MCF 10A (cell line): ENCODE results near the gene THRB. TPM values are rescaled to one million over a fixed set of nuclear protein-coding genes. Genes with fewer than 3 reads are reported as not detected.

Experiments
- BruUV-seq: library from RNA; stranded (reverse); fragments of 400-500 nt; replicated peaks from 2 replicates; lab custom pipeline; 2021; lab: Mats Ljungman, UMichigan
- CTCF ChIA-PET: fragments of 300-600 bp; sonication (Branson Sonifier 250); formaldehyde crosslinking; extraction: SDS; loops from one replicate; lab custom pipeline; 2021; ENCODE audit warnings: antibody characterized with exemption, inconsistent platforms; lab: Yijun Ruan, JAX
- POLR2A ChIA-PET: fragments of 300-600, 350-650 bp; sonication (Branson Sonifier 250); formaldehyde crosslinking; extraction: SDS; loops from one replicate; lab custom pipeline; 2020; ENCODE audit warnings: antibody characterized with exemption, inconsistent platforms; lab: Yijun Ruan, JAX
- DNase-seq: peaks from one replicate; pipeline ENCODE4 v3.0.0-alpha.2; 2018; ENCODE audit not compliant: unreplicated experiment
- H3K27ac Mint-ChIP-seq: one replicate; pipeline ENCODE4 v1.8.0; 2022; ENCODE audit warnings: mild to moderate bottlenecking, low read depth, mixed read lengths; ENCODE audit not compliant: unreplicated experiment
- H3K27me3 Mint-ChIP-seq: one replicate; pipeline ENCODE4 v1.8.0; 2022; ENCODE audit warnings: mixed read lengths; ENCODE audit not compliant: insufficient read depth, unreplicated experiment
- H3K36me3 Mint-ChIP-seq: one replicate; pipeline ENCODE4 v1.8.0; 2022; ENCODE audit warnings: mild to moderate bottlenecking, moderate library complexity, mixed read lengths; ENCODE audit not compliant: insufficient read depth, unreplicated experiment
- H3K4me1 Mint-ChIP-seq: one replicate; pipeline ENCODE4 v1.8.0; 2022; ENCODE audit warnings: mixed read lengths; ENCODE audit not compliant: insufficient read depth, unreplicated experiment
- H3K4me3 Mint-ChIP-seq: one replicate; pipeline ENCODE4 v1.8.0; 2022; ENCODE audit warnings: mild to moderate bottlenecking, moderate library complexity, mixed read lengths; ENCODE audit not compliant: unreplicated experiment
- H3K9me3 Mint-ChIP-seq: one replicate; pipeline ENCODE4 v1.8.0; 2022; ENCODE audit warnings: mixed read lengths; ENCODE audit not compliant: unreplicated experiment
- intact Hi-C: fragments of 100-400 bp; cut with micrococcal nuclease; formaldehyde crosslinking; loops from 2 replicates; pipeline ENCODE4 v1.14.1; 2022
- total RNA-seq: library from RNA; stranded (reverse); gene quantifications from 2 replicates; pipeline ENCODE4 v1.2.3, GENCODE V29; 2022
- TF ChIP-seq, protein P1 (sequence below): fragments of 200-600 bp; IDR thresholded peaks from one replicate; pipeline ENCODE4 v1.8.0; 2022; ENCODE audit warnings: antibody characterized with exemption, mild to moderate bottlenecking; ENCODE audit not compliant: unreplicated experiment

The THRB gene
- total RNA-seq, 1 experiment from 2014 or later, result 4.2 TPM

- peak; percentile 64 for DNase-seq
Measured at GRCh38 chr3:24508423-24508839, 13.8 kb upstream of the THRB start.

GRCh38 chr3:24507776-24508422 lies 13.2 kb upstream of the THRB start:
- no peak for DNase-seq
- TF ChIP-seq, protein P1, sequence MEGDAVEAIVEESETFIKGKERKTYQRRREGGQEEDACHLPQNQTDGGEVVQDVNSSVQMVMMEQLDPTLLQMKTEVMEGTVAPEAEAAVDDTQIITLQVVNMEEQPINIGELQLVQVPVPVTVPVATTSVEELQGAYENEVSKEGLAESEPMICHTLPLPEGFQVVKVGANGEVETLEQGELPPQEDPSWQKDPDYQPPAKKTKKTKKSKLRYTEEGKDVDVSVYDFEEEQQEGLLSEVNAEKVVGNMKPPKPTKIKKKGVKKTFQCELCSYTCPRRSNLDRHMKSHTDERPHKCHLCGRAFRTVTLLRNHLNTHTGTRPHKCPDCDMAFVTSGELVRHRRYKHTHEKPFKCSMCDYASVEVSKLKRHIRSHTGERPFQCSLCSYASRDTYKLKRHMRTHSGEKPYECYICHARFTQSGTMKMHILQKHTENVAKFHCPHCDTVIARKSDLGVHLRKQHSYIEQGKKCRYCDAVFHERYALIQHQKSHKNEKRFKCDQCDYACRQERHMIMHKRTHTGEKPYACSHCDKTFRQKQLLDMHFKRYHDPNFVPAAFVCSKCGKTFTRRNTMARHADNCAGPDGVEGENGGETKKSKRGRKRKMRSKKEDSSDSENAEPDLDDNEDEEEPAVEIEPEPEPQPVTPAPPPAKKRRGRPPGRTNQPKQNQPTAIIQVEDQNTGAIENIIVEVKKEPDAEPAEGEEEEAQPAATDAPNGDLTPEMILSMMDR, result no peak
- Mint-ChIP-seq H3K27me3 (no peaks in the 10 kb centered on the region), H3K9me3 (no peaks in the 10 kb centered on the region), H3K36me3 (no peaks in the 10 kb centered on the region), H3K4me1 (peaks cover 13% of the 10 kb centered on the region), H3K4me3 (no peak overlapping the region), H3K27ac (peak overlapping the region; percentile 50)
- POLR2A ChIA-PET, result interaction anchor here (0.7 to 1.2 kb wide), 2 partner anchors 9 to 55 kb away, joined by 3 read pairs; no protein-coding TSS in a partner anchor
- intact Hi-C loops, result no loop called here
- no TSS peak for BruUV-seq
- CTCF ChIA-PET, result no interaction called here

More at GRCh38 chr3:24508423-24508839, 13.8 kb upstream of the THRB start:
- H3K4me3 Mint-ChIP-seq, result no peak overlapping the region
- H3K27me3 Mint-ChIP-seq, result no peaks in the 10 kb centered on the region
- BruUV-seq, result no TSS peak
- TF ChIP-seq, protein P1, result no peak
- no peaks in the 10 kb centered on the region for H3K36me3 Mint-ChIP-seq
- intact Hi-C loops, result no loop called here
- peak overlapping the region; percentile 50 for H3K27ac Mint-ChIP-seq
- H3K4me1 Mint-ChIP-seq, result peaks cover 13% of the 10 kb centered on the region
- POLR2A ChIA-PET, result interaction anchor here (0.7 to 1.2 kb wide), 2 partner anchors 10 to 54 kb away, joined by 3 read pairs; no protein-coding TSS in a partner anchor
- H3K9me3 Mint-ChIP-seq, result no peaks in the 10 kb centered on the region
- CTCF ChIA-PET, result no interaction called here

DNA sequence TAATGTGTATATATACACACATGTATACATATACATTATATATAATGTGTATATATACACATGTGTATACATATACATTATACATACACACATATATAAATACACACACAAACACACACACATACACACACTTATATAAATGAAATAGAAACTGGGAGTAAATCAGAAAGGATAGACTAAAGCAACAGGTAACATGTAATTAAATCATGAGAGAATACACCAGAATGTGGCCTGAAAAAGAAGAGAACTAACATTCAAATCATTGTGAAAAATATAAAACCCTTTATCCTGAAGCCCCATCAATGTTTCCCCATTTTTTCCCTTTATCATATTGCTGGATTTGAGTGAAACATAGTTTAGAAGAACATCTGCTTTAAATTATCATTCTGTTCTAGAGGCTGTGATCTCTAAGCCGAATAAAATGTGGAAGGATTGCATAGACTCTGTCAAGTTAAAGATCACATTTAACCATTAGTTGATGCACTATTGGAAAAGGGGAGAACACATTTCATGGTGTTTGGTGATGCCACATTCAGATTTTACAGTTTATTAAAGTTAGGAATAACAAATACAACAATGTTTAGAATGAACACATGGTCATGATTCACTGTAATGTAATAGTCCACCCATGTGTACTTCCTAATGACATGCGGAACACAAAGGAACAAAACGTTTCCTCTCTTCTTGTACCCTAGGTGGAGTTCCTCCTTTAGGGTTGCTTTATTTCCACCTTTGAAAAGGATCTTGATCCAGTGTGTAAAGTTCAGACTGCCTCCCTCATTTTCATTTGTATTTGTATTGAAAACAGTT lies 12.5 kb upstream of the THRB start:
- no peaks in the 10 kb centered on the region for H3K27me3 Mint-ChIP-seq
- no TSS peak for BruUV-seq
- H3K9me3 Mint-ChIP-seq, result no peaks in the 10 kb centered on the region
- H3K4me1 Mint-ChIP-seq, result peaks cover 13% of the 10 kb centered on the region
- no peak overlapping the region for H3K4me3 Mint-ChIP-seq
- intact Hi-C loops, result no loop called here
- no peak for DNase-seq
- TF ChIP-seq, protein P1, result no peak
- POLR2A ChIA-PET, result no interaction called here
- H3K36me3 Mint-ChIP-seq, result no peaks in the 10 kb centered on the region
- H3K27ac Mint-ChIP-seq, result peak overlapping the region; percentile 50
- CTCF ChIA-PET, result no interaction called here
